ENCODE measurements around the gene CFHR1. TPM values are rescaled to one million over a fixed set of nuclear protein-coding genes. Genes with fewer than 3 reads are reported as not detected.
A peak's percentile ranks its signal among the peaks of the same experiment; 100 is the strongest.
"Not testable (repeated sequence)": the region's sequence is repeated elsewhere in the genome, so short reads cannot be mapped to it uniquely, and the experiment has no call there.

CFHR1 gene
- not detected for total RNA-seq
- long read RNA-seq, result 0 reads

GRCh38 chr1:196819531-196819930 lies at the start of gene CFHR1:
Gene CFHR1 (plus strand): TSS chr1:196819731. CDS start chr1:196819845, 114 bp downstream.
- ATAC-seq (ENCODE audit: poor library complexity); intact Hi-C loops (cut with DNase I); DNase-seq: not testable (repeated sequence)

DNA sequence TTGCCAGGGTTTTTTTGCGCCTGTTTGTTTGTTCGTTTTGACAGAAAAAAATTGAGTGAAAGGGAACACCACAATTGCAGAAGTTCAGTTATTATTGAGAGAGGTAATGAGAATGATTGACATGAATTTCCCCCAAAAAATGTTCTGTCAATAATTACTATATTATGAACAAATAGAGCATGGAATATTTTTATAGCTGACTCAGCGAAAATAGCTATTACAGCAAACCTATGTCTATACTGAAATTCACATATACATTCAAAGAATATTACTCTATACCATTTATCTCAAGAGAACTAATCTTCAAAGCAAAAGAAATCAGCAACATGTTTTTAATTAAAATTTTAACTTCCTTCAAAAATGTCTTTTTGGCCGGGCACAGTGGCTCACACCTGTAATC lies 49.7 kb upstream of the CFHR1 start:
- intact Hi-C loops (cut with DNase I); DNase-seq; ATAC-seq (ENCODE audit: poor library complexity): not testable (repeated sequence)

DNA sequence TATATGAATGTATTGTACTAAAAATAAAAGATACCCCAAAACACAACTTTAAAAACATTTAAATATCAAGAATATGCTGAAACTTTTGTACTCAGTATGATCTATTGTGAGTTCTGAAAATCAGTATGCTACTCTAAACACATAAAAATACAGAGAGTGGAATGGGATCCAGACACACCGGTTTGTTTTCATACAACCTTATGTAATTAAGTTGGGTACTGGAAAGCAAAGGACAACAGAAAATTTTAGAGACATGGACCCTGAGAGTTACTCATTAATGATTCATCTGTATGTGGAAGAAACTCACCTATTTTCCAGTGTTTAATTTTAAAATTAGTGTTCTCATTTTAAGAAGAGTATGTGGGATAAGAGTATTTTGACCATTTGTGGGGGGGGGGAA lies 45.8 kb upstream of the CFHR1 start:
- no peak for ATAC-seq (ENCODE audit: poor library complexity)
- intact Hi-C loops (cut with DNase I), result no loop called here
- DNase-seq, result no peak

GRCh38 chr1:196774175-196774574 lies 45.4 kb upstream of the CFHR1 start:
- ATAC-seq (ENCODE audit: poor library complexity) (no peak), DNase-seq (no peak)
- intact Hi-C loops (cut with DNase I), result no loop called here

- ATAC-seq (ENCODE audit: poor library complexity) (no peak), DNase-seq (no peak)
- intact Hi-C loops (cut with DNase I), result no loop called here
Measured at GRCh38 chr1:196774603-196775002, 44.9 kb upstream of the CFHR1 start, which contains the start of gene CFHR3. Gene CFHR3 (plus strand): TSS chr1:196774840. CDS start chr1:196774887, 47 bp downstream.

DNA sequence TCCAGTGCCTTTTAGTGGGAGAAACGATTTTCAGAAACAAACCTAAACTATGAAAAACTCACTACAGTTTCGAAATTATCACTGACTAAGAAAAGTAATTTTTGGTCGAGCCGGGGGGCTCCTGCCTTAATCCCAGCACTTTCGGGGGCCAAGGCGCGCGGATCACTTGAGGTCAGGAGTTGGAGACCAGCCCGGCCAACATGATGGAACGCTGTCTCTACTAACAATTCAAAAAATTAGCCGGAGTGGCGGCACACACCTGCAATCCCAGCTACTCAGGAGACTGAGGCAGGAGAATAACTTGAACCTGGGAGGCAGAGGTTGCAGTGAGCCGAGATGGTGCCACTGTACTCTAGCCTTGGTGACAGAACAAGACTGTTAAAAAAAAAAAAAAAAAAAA lies 41.9 kb upstream of the CFHR1 start:
- no peak for ATAC-seq (ENCODE audit: poor library complexity)
- intact Hi-C loops (cut with DNase I), result no loop called here
- peak; percentile 22 for DNase-seq

- ATAC-seq (ENCODE audit: poor library complexity) (no peak), DNase-seq (no peak)
- intact Hi-C loops (cut with DNase I), result no loop called here
Measured at GRCh38 chr1:196779093-196779492, 40.4 kb upstream of the CFHR1 start.

GRCh38 chr1:196791252-196791651 lies 28.3 kb upstream of the CFHR1 start:
- ATAC-seq (ENCODE audit: poor library complexity); DNase-seq; intact Hi-C loops (cut with DNase I): not testable (repeated sequence)

- DNase-seq; ATAC-seq (ENCODE audit: poor library complexity); intact Hi-C loops (cut with DNase I): not testable (repeated sequence)
Measured at GRCh38 chr1:196794103-196794502, 25.4 kb upstream of the CFHR1 start.

DNA sequence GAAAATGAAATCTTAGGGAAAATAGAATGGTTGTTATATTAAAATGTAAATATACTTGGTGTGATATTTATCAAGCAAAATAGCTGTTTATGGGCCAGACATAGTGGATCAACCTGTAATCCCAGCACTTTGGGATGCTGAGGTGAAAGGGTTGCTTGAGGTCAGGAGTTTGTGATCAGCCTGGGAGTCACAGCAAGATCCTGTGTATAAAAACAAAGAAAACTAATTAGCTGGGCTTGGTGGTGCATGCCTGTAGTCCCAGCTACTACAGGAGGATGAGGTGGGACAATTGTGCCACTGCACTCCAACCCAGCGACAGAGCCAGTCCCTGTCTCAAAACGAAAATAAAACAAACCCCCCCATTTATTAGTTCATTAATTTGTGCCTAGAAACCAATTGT lies 21.6 kb upstream of the CFHR1 start:
- ATAC-seq (ENCODE audit: poor library complexity) (no peak), DNase-seq (no peak)
- intact Hi-C loops (cut with DNase I), result no loop called here

DNA sequence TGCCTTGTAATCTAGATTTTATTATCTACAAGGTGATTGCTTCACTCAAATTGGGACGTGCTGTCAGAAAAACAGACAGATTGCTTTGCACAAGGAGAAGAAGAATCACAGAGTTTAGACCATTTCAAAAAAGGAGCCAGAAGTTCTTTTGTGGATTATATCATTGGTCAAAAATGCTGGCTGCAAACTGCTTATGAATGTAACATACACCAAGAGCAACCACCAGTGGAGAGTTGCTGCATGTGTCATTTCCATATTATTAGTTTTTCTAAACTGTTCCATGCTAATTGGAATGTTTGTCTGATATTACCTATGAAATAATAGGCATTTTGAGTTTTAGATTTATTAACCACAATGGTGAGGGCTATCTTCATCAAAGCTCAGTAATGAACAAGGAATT lies 17.6 kb upstream of the CFHR1 start:
- intact Hi-C loops (cut with DNase I); DNase-seq; ATAC-seq (ENCODE audit: poor library complexity): not testable (repeated sequence)

DNA sequence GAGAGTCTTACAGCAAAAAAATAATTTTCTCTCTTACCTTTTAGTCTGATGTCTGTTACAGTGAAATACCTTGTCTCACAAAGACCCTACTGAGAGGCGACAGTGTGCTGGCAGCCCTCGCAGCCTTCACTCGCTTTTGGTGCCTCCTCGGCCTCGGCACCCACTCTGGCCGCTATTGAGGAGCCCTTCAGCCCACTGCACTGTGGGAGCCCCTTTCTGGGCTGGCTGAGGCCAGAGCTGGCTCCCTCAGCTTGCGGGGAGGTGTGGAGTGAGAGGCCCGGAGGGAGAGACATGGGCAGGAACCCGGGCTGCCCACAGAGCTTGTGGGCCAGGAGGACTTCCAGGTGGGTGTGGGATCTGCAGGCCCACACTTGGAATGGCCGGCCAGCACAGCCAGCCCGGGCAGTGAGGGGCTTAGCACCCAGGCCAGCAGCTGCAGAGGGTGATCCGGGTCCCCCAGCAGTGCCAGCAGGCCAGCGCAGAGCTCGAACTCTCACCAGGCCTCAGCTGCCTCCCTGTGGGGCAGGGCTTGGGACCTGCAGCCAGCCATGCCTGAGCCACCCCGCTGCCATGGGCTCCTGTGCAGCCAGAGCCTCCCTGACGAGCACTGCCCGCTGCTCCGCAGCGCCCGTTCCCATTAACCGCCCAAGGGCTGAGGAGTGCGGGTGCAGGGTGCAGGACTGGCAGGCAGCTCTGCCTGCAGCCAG lies 10.8 kb upstream of the CFHR1 start:
- intact Hi-C loops (cut with DNase I), result no loop called here
- ATAC-seq (ENCODE audit: poor library complexity) (no peak), DNase-seq (no peak)

DNA sequence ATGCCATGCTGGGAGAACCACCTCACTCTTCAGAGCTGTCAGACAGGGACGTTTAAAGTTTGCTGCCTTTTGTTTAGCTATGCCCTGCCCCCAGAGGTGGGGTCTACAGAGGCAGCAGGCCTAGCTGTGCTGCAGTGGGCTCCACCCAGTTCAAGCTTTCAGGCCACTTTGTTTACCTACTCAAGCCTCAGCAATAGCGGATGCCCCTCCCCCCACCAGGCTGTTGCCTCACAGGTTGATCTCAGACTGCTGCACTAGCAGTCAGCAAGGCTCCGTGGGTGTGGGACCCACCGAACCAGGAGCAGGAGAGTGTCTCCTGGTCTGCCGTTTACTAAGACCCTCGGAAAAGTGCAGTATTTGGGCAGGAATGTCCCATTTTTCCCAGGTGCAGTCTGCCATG lies 2.1 kb upstream of the CFHR1 start:
- intact Hi-C loops (cut with DNase I); DNase-seq; ATAC-seq (ENCODE audit: poor library complexity): not testable (repeated sequence)

- DNase-seq; intact Hi-C loops (cut with DNase I); ATAC-seq (ENCODE audit: poor library complexity): not testable (repeated sequence)
Measured at GRCh38 chr1:196827860-196828259, 8.3 kb downstream of the CFHR1 start.

GRCh38 chr1:196849613-196850492 lies 30.3 kb downstream of the CFHR1 start:
- DNase-seq; ATAC-seq (ENCODE audit: poor library complexity); intact Hi-C loops (cut with DNase I): not testable (repeated sequence)

- ATAC-seq (ENCODE audit: poor library complexity) (no peak), DNase-seq (no peak)
- intact Hi-C loops (cut with DNase I), result no loop called here
Measured at GRCh38 chr1:196856053-196856452, 36.5 kb downstream of the CFHR1 start.

DNA sequence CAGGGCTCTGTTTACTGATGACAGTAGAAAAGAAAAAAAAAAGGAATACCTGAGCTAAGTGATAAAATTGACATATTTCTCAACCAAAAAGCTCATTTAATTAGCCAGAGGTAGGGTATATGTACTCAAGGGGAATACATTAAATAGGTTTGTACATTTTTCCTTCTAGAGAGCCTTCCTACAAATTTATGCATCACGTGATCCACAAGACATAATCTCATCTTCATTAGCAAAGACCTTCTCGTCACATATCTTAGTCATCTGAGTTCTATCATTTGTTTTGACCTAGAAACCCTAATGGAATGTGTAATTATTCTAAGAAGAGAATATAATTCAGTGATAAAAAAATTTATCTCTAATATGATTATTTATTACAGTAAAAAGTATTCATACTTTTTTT lies 37.7 kb downstream of the CFHR1 start:
- ATAC-seq (ENCODE audit: poor library complexity) (no peak), DNase-seq (no peak)
- intact Hi-C loops (cut with DNase I), result no loop called here

DNA sequence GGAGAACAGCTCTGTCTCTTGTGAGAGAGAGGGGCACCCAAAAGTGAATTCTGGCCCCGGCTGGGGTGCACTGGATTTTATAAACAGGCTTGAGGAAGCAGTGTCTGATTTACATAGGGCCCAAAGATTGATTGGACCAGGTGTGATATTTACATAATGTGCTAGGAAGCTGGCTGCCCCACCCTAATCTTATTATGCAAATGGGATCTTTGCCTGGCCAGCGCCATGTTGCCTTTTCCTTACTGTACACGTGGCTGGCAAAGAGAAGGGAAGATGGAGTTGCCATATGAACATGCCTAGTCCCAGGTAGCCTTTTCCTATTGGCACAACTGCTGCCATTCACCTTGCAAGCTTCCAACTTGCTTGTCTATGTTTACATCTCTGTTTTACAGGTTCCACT lies 39.3 kb downstream of the CFHR1 start:
- intact Hi-C loops (cut with DNase I), result no loop called here
- ATAC-seq (ENCODE audit: poor library complexity), result no peak
- DNase-seq, result no peak

DNA sequence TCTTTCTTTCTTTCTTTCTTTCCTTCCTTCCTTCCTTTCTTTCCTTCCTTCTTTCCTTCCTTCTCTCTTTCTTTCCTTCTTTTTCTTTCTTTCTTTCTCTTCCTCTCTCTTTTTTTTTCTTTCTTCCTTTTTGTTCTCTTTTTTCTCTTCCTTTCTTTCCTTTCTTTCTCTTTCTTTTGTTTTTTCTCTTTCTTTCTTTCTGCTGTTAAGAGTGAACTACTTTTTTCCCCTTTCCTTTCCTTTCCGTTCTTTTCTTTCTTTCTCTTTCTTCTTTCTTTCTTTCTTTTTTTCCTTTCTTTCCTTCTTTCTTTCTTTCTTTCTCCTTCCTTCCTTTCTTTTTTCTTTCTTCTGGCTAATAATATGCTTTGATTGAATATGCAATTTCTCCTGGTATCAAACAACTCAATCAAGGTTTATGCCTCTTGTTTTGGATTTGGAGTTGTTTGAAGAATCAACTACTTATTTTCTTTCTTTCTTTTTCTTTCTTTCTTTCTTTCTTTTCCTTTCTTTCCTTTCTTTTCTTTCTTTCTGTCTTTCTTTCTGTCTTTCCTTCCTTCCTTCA lies 40.9 kb downstream of the CFHR1 start:
- ATAC-seq (ENCODE audit: poor library complexity), result no peak
- intact Hi-C loops (cut with DNase I), result no loop called here
- DNase-seq, result no peak
